ENCODE data around the gene CSNK1G1.

Gene CSNK1G1

DNA sequence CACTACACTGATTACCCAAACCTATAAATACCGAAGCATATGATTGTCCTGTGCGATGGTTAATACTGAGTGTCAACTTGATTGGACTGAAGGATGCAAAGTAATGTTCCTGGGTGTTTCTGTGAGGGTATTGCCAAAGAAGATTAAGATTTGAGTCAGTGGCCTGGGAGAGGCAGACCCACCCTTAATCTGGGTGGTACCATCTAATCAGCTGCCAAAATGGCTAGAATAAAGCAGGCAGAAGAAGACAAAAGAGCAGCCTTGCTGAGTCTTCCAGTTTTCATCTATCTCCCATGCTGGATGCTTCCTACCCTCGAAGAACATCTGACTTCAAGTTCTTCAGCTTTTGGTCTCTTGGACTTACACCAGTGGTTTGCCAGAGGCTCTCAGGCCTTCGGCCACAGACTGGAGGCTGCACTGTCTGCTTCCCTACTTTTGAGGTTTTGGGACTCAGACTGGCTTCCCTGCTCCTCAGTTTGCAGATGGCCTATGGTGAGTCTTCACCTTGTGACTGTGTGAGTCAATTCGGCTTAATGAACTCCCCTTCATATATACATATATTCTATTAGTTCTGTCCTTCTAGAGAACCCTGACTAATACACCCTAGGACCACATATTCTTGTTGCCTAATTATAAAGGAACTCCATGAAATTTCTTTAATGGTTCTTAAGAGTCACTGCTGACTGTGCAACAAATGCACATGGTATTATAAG, 31.7 kb downstream of the CSNK1G1 start:
- TF ChIP-seq GATA3 (IDR thresholded peaks at IDR 0.05; ENCODE audit: low read depth, low read length) (no peak), GATA2 (IDR thresholded peaks at IDR 0.05; ENCODE audit: low read depth, low read length) (no peak)

DNA sequence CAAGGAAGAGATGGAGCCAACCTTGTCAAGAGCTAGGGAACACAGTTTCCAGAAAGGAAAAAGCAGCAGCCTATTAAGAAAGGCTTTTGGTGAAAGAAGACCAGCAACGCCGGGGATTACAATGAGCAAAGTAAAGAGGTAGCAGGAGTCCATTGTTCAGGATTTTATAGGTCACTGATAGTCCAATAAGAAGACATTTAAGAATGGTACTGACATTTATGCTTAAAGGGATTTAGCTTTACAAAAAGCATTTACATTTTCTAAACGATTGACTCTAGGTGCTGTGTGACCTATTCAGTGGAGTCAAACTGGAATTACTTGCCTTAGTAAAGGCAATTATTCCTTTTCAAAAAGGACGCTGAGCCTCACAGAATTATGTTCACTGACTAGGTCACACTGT, 40.8 kb downstream of the CSNK1G1 start:
- TF ChIP-seq GATA2 (IDR thresholded peaks at IDR 0.05; ENCODE audit: low read depth, low read length) (no peak), GATA3 (IDR thresholded peaks at IDR 0.05; ENCODE audit: low read depth, low read length) (no peak)

DNA sequence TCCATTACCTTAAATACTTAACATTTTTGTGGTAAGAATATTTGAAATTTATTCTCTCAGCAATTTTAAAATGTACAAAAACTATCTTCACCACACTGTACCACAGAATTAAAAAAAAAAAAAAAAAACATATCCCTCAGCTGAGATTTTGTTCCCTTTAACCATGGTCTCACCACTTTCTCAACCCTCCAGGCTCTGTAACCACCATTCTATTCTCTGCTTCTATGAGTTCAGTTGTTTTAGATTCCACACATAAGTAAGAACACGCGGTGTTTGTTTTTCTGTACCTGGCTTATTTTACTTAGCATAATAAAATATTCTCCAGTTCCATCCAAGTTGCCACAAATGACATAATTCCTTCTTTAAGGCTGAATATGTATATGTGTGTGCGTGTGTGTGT, 41.5 kb downstream of the CSNK1G1 start:
- TF ChIP-seq GATA3 (IDR thresholded peaks at IDR 0.05; ENCODE audit: low read depth, low read length) (no peak), GATA2 (IDR thresholded peaks at IDR 0.05; ENCODE audit: low read depth, low read length) (no peak)

DNA sequence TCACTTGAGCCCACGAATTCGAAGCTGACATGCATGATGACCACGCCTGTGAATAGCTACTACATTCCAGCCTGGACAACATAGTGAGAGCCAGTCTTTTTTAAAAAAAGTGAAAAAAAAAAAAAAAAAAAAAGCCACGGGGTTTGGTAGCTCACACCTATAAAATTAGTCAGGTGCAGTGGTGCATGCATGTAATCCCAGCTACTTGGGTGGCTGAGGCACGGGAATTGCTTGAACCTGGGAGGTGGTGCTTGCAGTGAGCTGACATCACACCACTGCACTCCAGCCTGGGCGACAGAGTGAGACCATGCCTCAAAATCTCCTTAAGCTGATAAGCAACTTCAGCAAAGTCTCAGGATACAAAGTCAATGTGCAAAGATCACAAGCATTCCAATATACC, 44.4 kb downstream of the CSNK1G1 start:
- no peak for TF ChIP-seq GATA2 (IDR thresholded peaks at IDR 0.05; ENCODE audit: low read depth, low read length)
- no peak for TF ChIP-seq GATA3 (IDR thresholded peaks at IDR 0.05; ENCODE audit: low read depth, low read length)

DNA sequence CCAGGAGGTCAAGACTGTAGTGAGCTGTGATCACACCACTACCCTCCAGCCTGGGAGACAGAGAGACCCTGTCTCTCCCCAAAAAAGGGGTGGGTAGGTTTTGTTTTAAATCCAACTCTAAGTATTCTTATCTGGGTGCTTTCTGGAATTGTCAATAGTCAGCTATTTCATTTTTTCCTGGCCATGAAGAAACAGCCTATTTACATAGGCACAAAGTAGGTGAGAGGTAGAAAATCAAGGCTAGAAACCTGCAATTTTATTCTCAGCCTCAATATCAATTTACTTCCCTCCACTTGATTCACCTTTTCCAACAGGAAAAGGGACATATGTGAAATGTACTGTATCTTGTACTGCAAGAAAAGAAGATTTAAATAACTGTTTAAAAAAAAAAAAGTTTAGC, 45.9 kb downstream of the CSNK1G1 start:
- TF ChIP-seq GATA3 (IDR thresholded peaks at IDR 0.05; ENCODE audit: low read depth, low read length): no peak
- no peak for TF ChIP-seq GATA2 (IDR thresholded peaks at IDR 0.05; ENCODE audit: low read depth, low read length)

DNA sequence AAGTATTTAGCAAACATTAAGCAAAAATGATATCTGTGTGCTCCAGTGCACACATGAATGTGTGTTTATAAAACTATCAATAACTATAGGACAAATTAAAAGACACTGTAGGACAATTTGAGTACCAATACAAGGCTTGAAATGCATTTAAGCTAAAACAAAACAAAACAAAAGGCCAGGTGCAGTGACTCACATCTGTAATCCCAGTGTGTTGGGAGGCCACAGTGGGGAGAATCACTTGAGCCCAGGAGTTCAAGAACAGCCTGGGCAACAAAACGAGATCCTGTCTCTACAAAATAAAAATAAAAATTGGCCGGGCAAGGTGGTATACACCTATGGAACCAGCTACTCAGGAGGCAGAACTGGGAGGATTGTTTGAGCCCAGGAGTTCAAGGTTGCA, 50.7 kb downstream of the CSNK1G1 start:
- no peak for TF ChIP-seq GATA3 (IDR thresholded peaks at IDR 0.05; ENCODE audit: low read depth, low read length)
- no peak for TF ChIP-seq GATA2 (IDR thresholded peaks at IDR 0.05; ENCODE audit: low read depth, low read length)

DNA sequence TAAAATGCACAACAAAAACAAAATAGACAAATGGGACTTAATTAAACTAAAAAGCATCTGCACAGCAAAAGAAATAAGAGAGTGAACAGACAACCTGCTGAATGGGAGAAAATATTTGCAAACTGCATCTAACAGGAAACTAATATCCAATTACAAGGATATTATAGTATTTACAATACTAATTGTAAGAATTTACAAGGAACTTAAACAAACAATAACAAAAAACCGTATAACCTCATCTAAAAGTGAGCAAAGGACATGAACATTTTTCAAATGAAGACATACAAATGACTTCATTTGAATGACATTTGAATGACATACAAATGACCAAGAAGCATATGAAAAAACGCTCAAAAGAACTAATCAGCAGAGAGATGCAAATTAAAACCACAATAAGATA, 66.4 kb downstream of the CSNK1G1 start:
- TF ChIP-seq GATA2 (IDR thresholded peaks at IDR 0.05; ENCODE audit: low read depth, low read length): no peak
- TF ChIP-seq GATA3 (IDR thresholded peaks at IDR 0.05; ENCODE audit: low read depth, low read length): no peak

DNA sequence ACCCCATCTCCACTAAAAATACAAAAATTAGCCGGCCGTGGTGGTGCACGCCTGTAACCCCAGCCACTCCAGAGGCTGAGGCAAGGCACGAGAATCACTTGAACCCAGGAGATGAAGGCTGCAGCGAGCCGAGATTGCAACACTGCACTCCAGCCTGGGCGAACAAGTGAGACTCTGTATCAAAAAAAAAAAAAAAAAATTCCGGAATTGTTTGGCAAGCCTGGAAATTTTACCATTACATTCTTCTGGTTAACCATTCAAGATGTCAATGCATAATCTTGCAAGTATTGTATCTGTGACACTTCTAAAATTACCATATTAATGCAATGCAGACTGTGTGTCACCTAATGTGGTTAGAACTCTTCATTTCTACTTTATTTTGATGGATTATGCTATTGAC, 67.0 kb downstream of the CSNK1G1 start:
- TF ChIP-seq GATA3 (IDR thresholded peaks at IDR 0.05; ENCODE audit: low read depth, low read length) (no peak), GATA2 (IDR thresholded peaks at IDR 0.05; ENCODE audit: low read depth, low read length) (no peak)

DNA sequence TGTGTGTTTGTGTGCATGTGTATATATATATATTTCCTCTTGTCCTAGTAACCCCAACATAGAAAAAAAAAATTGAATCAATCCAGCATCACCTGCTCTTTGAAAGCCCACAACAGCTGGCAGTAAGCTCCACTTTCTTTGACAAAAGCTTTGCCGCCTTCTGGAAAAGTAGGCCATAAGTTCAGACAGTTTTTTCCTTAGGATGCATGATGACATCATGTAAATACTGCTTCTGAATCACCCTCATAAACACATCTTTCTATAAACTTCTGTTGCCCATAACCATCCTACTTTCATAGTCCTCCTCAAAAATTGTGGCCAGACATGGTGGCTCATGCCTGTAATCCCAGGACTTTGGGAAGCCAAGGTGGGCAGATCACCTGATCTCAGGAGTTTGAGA, 67.4 kb downstream of the CSNK1G1 start:
- no peak for TF ChIP-seq GATA2 (IDR thresholded peaks at IDR 0.05; ENCODE audit: low read depth, low read length)
- no peak for TF ChIP-seq GATA3 (IDR thresholded peaks at IDR 0.05; ENCODE audit: low read depth, low read length)

DNA sequence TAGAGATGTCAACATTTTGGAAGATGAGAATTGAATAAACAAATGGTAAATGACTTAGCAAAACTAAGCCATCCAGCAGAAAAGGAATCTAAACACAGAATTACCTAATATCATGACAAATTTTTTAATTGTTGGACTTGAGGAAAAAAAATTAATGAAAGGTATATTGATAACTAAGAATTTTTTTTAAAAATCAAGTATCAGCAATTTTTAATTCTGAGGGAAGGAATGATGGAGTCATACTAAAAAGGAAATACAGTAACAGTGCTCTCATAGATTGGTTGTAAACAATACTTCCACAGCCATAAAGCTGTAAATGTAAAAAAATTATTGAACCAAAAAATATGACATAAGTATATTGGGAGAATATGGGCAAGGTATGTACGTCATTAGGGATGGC, 68.0 kb downstream of the CSNK1G1 start:
- TF ChIP-seq GATA3 (IDR thresholded peaks at IDR 0.05; ENCODE audit: low read depth, low read length) (no peak), GATA2 (IDR thresholded peaks at IDR 0.05; ENCODE audit: low read depth, low read length) (no peak)

DNA sequence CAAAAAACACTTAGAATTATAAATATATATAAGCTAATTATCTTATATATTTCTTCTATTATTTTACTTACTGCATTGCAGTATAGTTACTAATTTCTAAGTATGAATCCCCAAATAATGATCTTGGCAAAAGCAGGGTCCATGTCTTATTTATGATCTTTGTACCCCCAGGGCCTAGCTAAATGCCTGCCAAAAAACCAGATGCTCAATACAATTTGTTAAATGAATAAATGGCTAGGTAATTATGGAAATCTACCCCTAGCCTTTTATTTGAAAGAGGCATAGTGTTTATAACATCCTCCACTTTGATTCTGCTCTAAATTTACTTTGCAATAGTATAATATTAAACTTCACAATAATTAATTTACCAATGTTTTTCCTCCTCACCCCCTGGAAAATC, 69.5 kb downstream of the CSNK1G1 start:
- TF ChIP-seq GATA3 (IDR thresholded peaks at IDR 0.05; ENCODE audit: low read depth, low read length) (no peak), GATA2 (IDR thresholded peaks at IDR 0.05; ENCODE audit: low read depth, low read length) (no peak)

DNA sequence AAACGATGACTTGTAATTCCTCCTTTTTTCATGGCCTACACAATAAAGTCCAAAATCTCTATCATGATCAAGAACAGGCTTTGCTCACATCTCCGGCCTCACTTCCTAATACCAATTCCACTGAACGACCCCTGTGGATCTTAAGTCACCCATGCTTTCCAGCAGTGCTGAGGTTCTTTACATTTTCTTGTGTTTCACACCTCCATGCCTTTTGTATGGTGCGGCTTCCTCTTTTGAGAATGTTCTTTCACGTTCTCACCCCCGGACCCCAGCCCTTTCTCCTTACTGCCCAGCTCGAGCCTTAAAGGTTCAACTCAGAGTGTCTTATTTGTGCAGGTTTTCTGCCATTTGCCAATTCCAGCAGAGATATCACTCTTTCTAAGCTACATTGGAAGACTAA, 70.1 kb downstream of the CSNK1G1 start:
- no peak for TF ChIP-seq GATA3 (IDR thresholded peaks at IDR 0.05; ENCODE audit: low read depth, low read length)
- TF ChIP-seq GATA2 (IDR thresholded peaks at IDR 0.05; ENCODE audit: low read depth, low read length): no peak

DNA sequence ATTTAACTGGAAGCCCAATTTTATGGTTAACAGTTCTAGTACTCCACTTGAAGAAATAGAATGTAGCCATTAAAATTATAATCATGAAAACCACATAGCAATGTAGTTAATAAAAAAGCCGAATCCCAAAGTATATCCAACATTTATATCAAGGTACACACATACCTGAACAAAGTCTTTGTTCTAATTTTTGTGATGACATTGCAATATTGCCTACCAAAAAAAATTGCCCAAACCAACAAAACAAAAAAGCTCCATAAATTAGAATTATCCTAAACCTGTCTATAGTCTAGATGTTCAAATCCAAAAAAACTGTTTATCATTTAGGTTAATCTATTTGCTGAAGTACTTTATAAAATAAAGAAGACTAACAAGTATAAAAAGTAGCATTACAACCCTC, 70.8 kb downstream of the CSNK1G1 start:
- TF ChIP-seq GATA3 (IDR thresholded peaks at IDR 0.05; ENCODE audit: low read depth, low read length) (no peak), GATA2 (IDR thresholded peaks at IDR 0.05; ENCODE audit: low read depth, low read length) (no peak)

DNA sequence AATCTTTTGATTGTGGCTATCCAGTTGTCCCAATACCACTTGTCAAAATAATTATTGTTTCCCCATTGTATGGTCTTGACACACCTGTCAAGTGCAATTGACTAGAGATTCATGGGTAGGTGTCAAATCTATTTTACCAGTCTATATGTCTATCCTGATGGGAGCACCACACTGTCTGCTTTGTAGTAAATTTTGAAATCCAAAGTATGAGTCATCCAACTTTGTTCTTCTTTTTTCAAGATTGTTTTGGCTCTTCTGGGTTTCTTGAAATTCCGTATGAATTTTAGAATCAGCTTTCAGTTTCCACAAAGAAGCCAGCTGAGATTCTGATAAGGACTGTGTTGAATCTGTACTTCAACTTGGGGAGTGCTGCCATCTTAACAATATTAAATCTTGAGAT, 71.9 kb downstream of the CSNK1G1 start:
- no peak for TF ChIP-seq GATA3 (IDR thresholded peaks at IDR 0.05; ENCODE audit: low read depth, low read length)
- no peak for TF ChIP-seq GATA2 (IDR thresholded peaks at IDR 0.05; ENCODE audit: low read depth, low read length)

DNA sequence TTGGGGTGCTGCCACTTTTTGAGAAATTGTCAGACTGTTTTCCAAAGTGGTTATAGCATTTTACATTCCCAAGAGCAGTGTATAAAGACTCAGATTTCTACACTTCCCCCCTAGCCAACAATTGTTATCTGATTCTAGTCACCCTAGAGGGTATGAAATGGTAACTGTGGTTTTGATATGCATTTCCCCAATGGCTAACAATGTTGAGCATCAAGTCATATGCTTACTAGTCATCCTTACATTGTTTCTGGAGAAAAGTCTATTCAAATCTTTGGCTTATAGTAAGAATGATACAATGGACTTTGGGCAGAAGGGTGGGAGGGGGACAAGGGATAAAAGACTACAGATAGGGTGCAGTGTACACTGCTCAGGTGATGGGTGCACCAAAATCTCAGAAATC, 73.3 kb downstream of the CSNK1G1 start:
- TF ChIP-seq GATA2 (IDR thresholded peaks at IDR 0.05; ENCODE audit: low read depth, low read length): no peak
- TF ChIP-seq GATA3 (IDR thresholded peaks at IDR 0.05; ENCODE audit: low read depth, low read length): no peak

DNA sequence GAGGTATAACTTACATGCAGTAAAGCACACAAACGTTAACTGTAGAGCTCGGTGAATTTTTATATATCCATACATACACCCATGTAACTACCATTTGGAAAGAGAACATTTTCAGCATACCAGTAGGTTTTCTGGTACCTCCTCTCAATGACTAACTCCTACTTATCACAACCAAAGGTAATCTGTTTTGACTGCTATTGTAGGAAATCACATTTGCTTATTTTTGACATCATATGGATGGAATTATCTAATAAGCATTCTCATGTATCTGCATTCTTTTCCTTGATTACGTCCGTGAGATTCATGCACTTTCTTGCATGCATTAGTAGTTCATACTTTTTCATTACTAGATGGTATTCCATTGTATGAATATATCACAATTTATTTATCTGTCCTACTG, 76.8 kb downstream of the CSNK1G1 start:
- no peak for TF ChIP-seq GATA3 (IDR thresholded peaks at IDR 0.05; ENCODE audit: low read depth, low read length)
- TF ChIP-seq GATA2 (IDR thresholded peaks at IDR 0.05; ENCODE audit: low read depth, low read length): no peak

All from SH-SY5Y (cell line).